IMR-90 (cell line): ENCODE results near the gene DEAF1. TPM values are rescaled to one million over a fixed set of nuclear protein-coding genes. Genes with fewer than 3 reads are reported as not detected.

Experiments
- ATAC-seq: fragments of 200-7000 bp; cut with Tn5 transposase; 2 replicates; pipeline ENCODE4 v1.9.1; 2020; ENCODE audit warnings: low read depth, mild to moderate bottlenecking, moderate library complexity
- BruUV-seq: library from RNA; stranded (reverse); fragments of 400-500 nt; replicated peaks from 2 replicates; lab custom pipeline; 2021; lab: Mats Ljungman, UMichigan
- CTCF ChIA-PET: fragments of 300-600 bp; formaldehyde crosslinking; extraction: SDS; loops from one replicate; lab custom pipeline; 2021; ENCODE audit warnings: antibody characterized with exemption; lab: Yijun Ruan, JAX
- POLR2A ChIA-PET: fragments of 300-600 bp; sonication (Branson Sonifier 250); formaldehyde crosslinking; loops from one replicate; lab custom pipeline; 2022; ENCODE audit warnings: antibody characterized with exemption; ENCODE audit not compliant: unreplicated experiment; lab: Charles Lee
- DNase-seq: peaks from one replicate; pipeline ENCODE4 v3.0.0; 2013
- H2AFZ ChIP-seq: replicated peaks from 2 replicates; pipeline ENCODE3; 2013; ENCODE audit warnings: low read length, mild to moderate bottlenecking; ENCODE audit not compliant: poor library complexity
- H2AK5ac ChIP-seq: 2 replicates; pipeline ENCODE4 v1.6.1; 2013; ENCODE audit warnings: low read depth, low read length, inconsistent platforms
- H2AK9ac ChIP-seq: replicated peaks from 2 replicates; pipeline ENCODE3; 2013; ENCODE audit warnings: mild to moderate bottlenecking, low read depth, low read length, moderate library complexity; ENCODE audit not compliant: poor library complexity
- H2BK120ac ChIP-seq: 2 replicates; pipeline ENCODE4 v1.6.1; 2013; ENCODE audit warnings: low read depth, low read length, inconsistent platforms
- H2BK15ac ChIP-seq: 3 replicates; pipeline ENCODE4 v1.6.1; 2013; ENCODE audit warnings: low read depth, low read length, inconsistent platforms
- H2BK20ac ChIP-seq: 2 replicates; pipeline ENCODE4 v1.6.1; 2013; ENCODE audit warnings: low read depth, mild to moderate bottlenecking, inconsistent platforms, low read length, moderate library complexity
- H2BK5ac ChIP-seq: 2 replicates; pipeline ENCODE4 v1.6.1; 2013; ENCODE audit warnings: mild to moderate bottlenecking, low read depth, low read length, inconsistent platforms; ENCODE audit not compliant: poor library complexity, severe bottlenecking
- H3K14ac ChIP-seq: replicated peaks from 2 replicates; pipeline ENCODE4 v1.6.1; 2013; ENCODE audit warnings: low read depth, low read length, inconsistent platforms
- H3K18ac ChIP-seq: 2 replicates; pipeline ENCODE4 v1.6.1; 2013; ENCODE audit warnings: low read depth, low read length, control low read depth
- H3K23ac ChIP-seq: 2 replicates; pipeline ENCODE4 v1.6.1; 2013; ENCODE audit warnings: low read depth, low read length, inconsistent platforms
- H3K27ac ChIP-seq: 2 replicates; pipeline ENCODE4 v1.5.1; 2013; ENCODE audit warnings: mild to moderate bottlenecking, control low read depth, low read length; ENCODE audit not compliant: insufficient read depth
- H3K27me3 ChIP-seq: 2 replicates; pipeline ENCODE4 v1.6.1; 2013; ENCODE audit warnings: low read length; ENCODE audit not compliant: control insufficient read depth, insufficient read depth
- H3K36me3 ChIP-seq: 2 replicates; pipeline ENCODE4 v1.6.1; 2013; ENCODE audit warnings: low read length, mixed read lengths; ENCODE audit not compliant: control insufficient read depth, insufficient read depth
- H3K4ac ChIP-seq: 2 replicates; pipeline ENCODE4 v1.6.1; 2013; ENCODE audit warnings: low read depth, low read length, inconsistent platforms
- H3K4me1 ChIP-seq: 2 replicates; pipeline ENCODE4 v1.6.1; 2013; ENCODE audit warnings: low read length, mixed read lengths; ENCODE audit not compliant: control insufficient read depth, insufficient read depth
- H3K4me2 ChIP-seq: 2 replicates; pipeline ENCODE4 v1.6.1; 2013; ENCODE audit warnings: low read depth, mild to moderate bottlenecking, control low read depth, low read length, moderate library complexity
- H3K4me3 ChIP-seq: 2 replicates; pipeline ENCODE4 v1.5.1; 2013; ENCODE audit warnings: low read depth, mild to moderate bottlenecking, control low read depth, low read length, moderate library complexity; ENCODE audit not compliant: insufficient read depth
- H3K56ac ChIP-seq: 2 replicates; pipeline ENCODE4 v1.6.1; 2013; ENCODE audit warnings: low read length, inconsistent platforms; ENCODE audit not compliant: insufficient read depth; ENCODE audit errors: extremely low read depth
- H3K79me1 ChIP-seq, 2 experiments: 2 replicates each; pipeline ENCODE4 v1.6.1; 2013; ENCODE audit warnings: low read length in 2 of 2, inconsistent platforms in 1 of 2, low read depth in 1 of 2
- H3K9ac ChIP-seq: 2 replicates; pipeline ENCODE4 v1.6.1; 2013; ENCODE audit warnings: low read depth, low read length, control low read depth
- H3K9me1 ChIP-seq: 2 replicates; pipeline ENCODE4 v1.6.1; 2013; ENCODE audit warnings: low read length, inconsistent platforms; ENCODE audit not compliant: insufficient read depth
- H3K9me3 ChIP-seq: 2 replicates; pipeline ENCODE4 v1.6.1; 2013; ENCODE audit warnings: low read length; ENCODE audit not compliant: control insufficient read depth, insufficient read depth
- H4K20me1 ChIP-seq: 2 replicates; pipeline ENCODE4 v1.6.1; 2013; ENCODE audit warnings: low read length, inconsistent platforms; ENCODE audit not compliant: insufficient read depth
- H4K5ac ChIP-seq: 2 replicates; pipeline ENCODE4 v1.6.1; 2013; ENCODE audit warnings: mild to moderate bottlenecking, low read depth, low read length, control low read depth
- H4K8ac ChIP-seq, 2 experiments: 2 replicates each; pipeline ENCODE4 v1.6.1; 2013; ENCODE audit warnings: low read depth in 2 of 2, low read length in 2 of 2, control low read depth in 1 of 2, inconsistent platforms in 1 of 2
- H4K91ac ChIP-seq: 2 replicates; pipeline ENCODE4 v1.6.1; 2013; ENCODE audit warnings: low read depth, low read length, inconsistent platforms; ENCODE audit not compliant: insufficient read depth
- MAFK ChIP-seq: IDR thresholded peaks from 2 replicates; pipeline ENCODE4 v1.6.1; 2012; ENCODE audit warnings: low read depth, low read length, improper control_type of control experiment
- WGBS, 2 experiments: methylation state at CpG; one replicate each; pipeline versions ENCODE4 v1.1.5 to v1.1.7; 2013; ENCODE audit warnings: missing lambda C conversion rate in 2 of 2; ENCODE audit not compliant: insufficient read length in 1 of 2; ENCODE audit errors: extremely low coverage in 2 of 2; 5-methylcytosine and 5-hydroxymethylcytosine counted together
- dilution Hi-C: fragments of 300-500 bp; cut with HindIII; formaldehyde crosslinking; loops from one replicate; pipeline ENCODE4 v1.14.3; 2018; ENCODE audit warnings: low sequenced_read_pairs; ENCODE audit not compliant: unreplicated experiment
- in situ Hi-C: fragments of 300-500 bp; cut with MboI; formaldehyde crosslinking; loops from 3 replicates; pipeline ENCODE4 v1.14.3; 2019; ENCODE audit warnings: low sequenced_read_pairs, inconsistent platforms, mixed read lengths
- intact Hi-C: fragments of 100-400 bp; cut with micrococcal nuclease; formaldehyde crosslinking; loops from 2 replicates; pipeline ENCODE4 v1.10.0; 2022
- polyA plus RNA-seq, 3 experiments: library from polyadenylated mRNA; depleted of rRNA; stranded (reverse); fragments of >200 nt; gene quantifications; 2 replicates each; pipeline ENCODE4 v1.2.3, GENCODE V29; 2012; ENCODE audit warnings: low replicate concordance in 1 of 3
- total RNA-seq: library from RNA; depleted of rRNA; stranded (reverse); fragments of >200 nt; gene quantifications from 2 replicates; pipeline ENCODE4 v1.2.3, GENCODE V29; 2012

The DEAF1 gene
- total and polyA plus RNA-seq, 2 of the 4 experiments (the other 2 are of a cell fraction): 22.9 to 31.6 TPM

DNA sequence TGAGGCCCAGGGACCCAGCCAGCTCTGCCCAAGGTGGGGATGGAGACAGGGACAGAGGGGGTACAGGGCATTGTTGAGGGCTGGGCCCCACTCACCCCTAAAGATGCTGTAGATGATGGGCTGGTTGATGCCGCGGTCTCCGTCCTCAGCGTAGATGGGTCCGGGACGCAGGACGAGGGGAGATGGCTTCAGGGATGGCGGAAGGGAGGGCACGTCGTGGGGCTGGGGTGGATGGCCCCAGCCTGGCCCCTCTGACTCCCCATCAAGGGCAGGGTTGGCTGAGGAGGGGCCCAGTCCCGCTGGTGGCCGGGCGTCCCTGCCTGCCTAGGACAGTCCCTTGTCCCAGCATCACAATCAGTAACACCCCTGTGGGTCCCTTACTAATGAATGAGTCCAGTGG, 74.8 kb downstream of the DEAF1 start:
- H3K27me3 ChIP-seq: no peaks in the 10 kb centered on the region
- 0 out of 2 replicates have a peak, but pooled peaks cover 3% of the 10 kb centered on the region for H3K9me1 ChIP-seq
- peak overlapping the region; percentile 43 for H2AFZ ChIP-seq
- H2AK5ac ChIP-seq: no peak overlapping the region
- H2BK20ac ChIP-seq: no peak overlapping the region
- H3K4ac ChIP-seq: no peak overlapping the region
- peaks cover 6% of the 10 kb centered on the region; the same call in 1 of the 2 replicates for H3K36me3 ChIP-seq
- BruUV-seq: no TSS peak
- H3K14ac ChIP-seq: no peak overlapping the region
- no peak overlapping the region for H2BK15ac ChIP-seq
- no peak overlapping the region for H3K9ac ChIP-seq
- ChIA-PET CTCF (no interaction called here), POLR2A (no interaction called here)
- DNase-seq (no peak), ATAC-seq (no peak)
- H3K79me1 ChIP-seq: peaks cover 2 to 23% of the 10 kb centered on the region in 2 experiments; a peak in 2 of 4 replicates
- TF ChIP-seq MAFK: no peak
- H4K8ac ChIP-seq: no peak overlapping the region
- no peak overlapping the region for H4K91ac ChIP-seq
- no peak overlapping the region for H3K27ac ChIP-seq
- dilution Hi-C loops: no loop called here
- no peak overlapping the region for H3K56ac ChIP-seq
- no peaks in the 10 kb centered on the region for H3K9me3 ChIP-seq
- no peak overlapping the region for H3K4me2 ChIP-seq
- H3K23ac ChIP-seq: no peak overlapping the region
- H3K18ac ChIP-seq: no peak overlapping the region
- peak overlapping the region; percentile 28 for H2AK9ac ChIP-seq
- in situ Hi-C loops: no loop called here
- peaks cover 3% of the 10 kb centered on the region for H4K20me1 ChIP-seq
- H2BK120ac ChIP-seq: no peak overlapping the region
- no peak overlapping the region for H3K4me3 ChIP-seq
- peaks cover 1% of the 10 kb centered on the region; the same call in 1 of the 2 replicates for H3K4me1 ChIP-seq
- H4K5ac ChIP-seq: no peak overlapping the region
- intact Hi-C loops: no loop called here
- H2BK5ac ChIP-seq: no peak overlapping the region
- 100% methylated on average over 2 of the region's 13 CpGs; no CpG with 5 or more reads in 1 of the 2 experiments for WGBS, 2 experiments
